Measurements from ENCODE around the gene TUBG2.

DNA sequence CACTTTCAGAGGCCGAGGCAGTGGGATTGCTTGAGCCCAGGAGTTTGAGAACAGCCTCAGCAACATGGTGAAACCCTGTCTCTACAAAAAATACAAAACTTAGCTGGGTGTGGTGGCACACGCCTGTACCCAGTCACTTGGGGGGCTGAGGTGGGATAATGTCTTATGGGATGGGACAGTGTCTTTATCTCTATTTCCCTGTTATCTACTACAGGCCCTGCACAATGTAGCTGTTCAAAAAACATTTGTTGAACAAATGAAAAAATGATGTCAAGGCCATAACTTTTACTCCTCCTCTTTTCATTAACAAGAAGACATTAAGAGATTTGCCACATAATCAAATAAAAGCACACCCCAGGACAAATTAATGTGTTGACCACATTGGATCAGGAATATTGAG lies 35.8 kb upstream of the TUBG2 start:
- TF ChIP-seq SUZ12 (IDR thresholded peaks at IDR 0.05; ENCODE audit: extremely low read depth, insufficient read depth, insufficient read length) (no peak), YY1 (IDR thresholded peaks at IDR 0.05; ENCODE audit: insufficient read depth, insufficient read length) (no peak), ZNF274 (IDR thresholded peaks at IDR 0.05; ENCODE audit: low read depth, low read length) (no peak)
